Panc1 (cell line): Measurements from ENCODE around the gene CHRNA5. TPM values are rescaled to one million over a fixed set of nuclear protein-coding genes. Genes with fewer than 3 reads are reported as not detected.

Source experiments
- ATAC-seq: fragments of 200-7000 bp; cut with Tn5 transposase; 2 replicates; pipeline ENCODE4 v1.9.1; 2020; ENCODE audit warnings: mild to moderate bottlenecking, moderate library complexity
- BruUV-seq: library from RNA; stranded (reverse); fragments of 400-500 nt; replicated peaks from 2 replicates; lab custom pipeline; 2021; lab: Mats Ljungman, UMichigan
- CTCF ChIA-PET: fragments of 300-600 bp; sonication (Branson Sonifier 250); formaldehyde crosslinking; loops from one replicate; lab custom pipeline; 2022; ENCODE audit warnings: antibody characterized with exemption; lab: Charles Lee
- POLR2A ChIA-PET: fragments of 300-600 bp; sonication (Branson Sonifier 250); formaldehyde crosslinking; loops from one replicate; lab custom pipeline; 2022; ENCODE audit warnings: antibody characterized with exemption; lab: Charles Lee
- DNase-seq: peaks from one replicate; pipeline ENCODE4 v3.0.0-alpha.2; 2010; ENCODE audit warnings: low read depth, low spot score
- H3K27ac ChIP-seq: 2 replicates; pipeline ENCODE4 v1.5.1; 2011; ENCODE audit warnings: mild to moderate bottlenecking, low read length, inconsistent platforms
- H3K27me3 ChIP-seq: fragments of 200-500 bp; sonication (Bioruptor generic); 2 replicates; pipeline ENCODE4 v1.6.0; 2014; ENCODE audit warnings: low read length, inconsistent platforms; ENCODE audit not compliant: control insufficient read depth, insufficient read depth
- H3K36me3 ChIP-seq: fragments of 200-500 bp; sonication (Bioruptor generic); 2 replicates; pipeline ENCODE4 v1.5.1; 2014; ENCODE audit warnings: inconsistent platforms, mild to moderate bottlenecking, low read length, moderate library complexity; ENCODE audit not compliant: control insufficient read depth, insufficient read depth
- H3K4me1 ChIP-seq: 2 replicates; pipeline ENCODE4 v1.5.1; 2011; ENCODE audit warnings: inconsistent platforms, mild to moderate bottlenecking, low read length, moderate library complexity; ENCODE audit not compliant: control insufficient read depth, insufficient read depth
- H3K4me3 ChIP-seq, 2 experiments: 2 replicates each; pipeline ENCODE4 v1.5.1; 2011 to 2012; ENCODE audit warnings: low read depth in 2 of 2, low read length in 2 of 2, mild to moderate bottlenecking in 2 of 2, inconsistent platforms in 1 of 2, moderate library complexity in 1 of 2
- H3K9me3 ChIP-seq: fragments of 200-500 bp; sonication (Bioruptor generic); 2 replicates; pipeline ENCODE4 v1.5.1; 2014; ENCODE audit warnings: low read depth, mild to moderate bottlenecking, inconsistent platforms, low read length, moderate library complexity; ENCODE audit not compliant: control insufficient read depth, insufficient read depth
- POLR2AphosphoS5 ChIP-seq: IDR thresholded peaks from 2 replicates; pipeline ENCODE4 v1.6.1; 2012; ENCODE audit warnings: mild to moderate bottlenecking, low read depth, low read length, moderate library complexity
- SIN3A ChIP-seq: IDR thresholded peaks from 2 replicates; pipeline ENCODE4 v1.6.1; 2012; ENCODE audit warnings: low read depth, mild to moderate bottlenecking, low read length, moderate library complexity, borderline replicate concordance; ENCODE audit not compliant: insufficient read depth
- TCF7L2 ChIP-seq: IDR thresholded peaks from 2 replicates; pipeline ENCODE4 v1.6.1; 2011; ENCODE audit warnings: mild to moderate bottlenecking, low read depth, low read length, inconsistent platforms
- in situ Hi-C: cut with HindIII; loops from 2 replicates; pipeline ENCODE4 v1.10.0; 2016; ENCODE audit warnings: low sequenced_read_pairs, low pct_unique_long_range_greater_than_20kb
- intact Hi-C: fragments of 100-400 bp; cut with micrococcal nuclease; formaldehyde crosslinking; loops from one replicate; pipeline ENCODE4 v1.10.0; 2022; ENCODE audit not compliant: unreplicated experiment
- total RNA-seq: library from RNA; stranded (reverse); gene quantifications from one replicate; pipeline ENCODE4 v1.2.1, GENCODE V29; 2021; ENCODE audit not compliant: unreplicated experiment
- TF ChIP-seq, protein P1 (sequence below): fragments of 450-650 bp; IDR thresholded peaks from 2 replicates; pipeline ENCODE4 v1.5.1; 2017; ENCODE audit warnings: mild to moderate bottlenecking
- TF ChIP-seq, protein P2 (sequence below), 2 experiments: IDR thresholded peaks; 2 replicates each; pipeline ENCODE4 v1.6.1; 2011 to 2012; ENCODE audit warnings: low read depth in 2 of 2, control low read depth in 1 of 2, low read length in 1 of 2, mild to moderate bottlenecking in 1 of 2, moderate library complexity in 1 of 2; ENCODE audit not compliant: insufficient read depth in 1 of 2

Gene CHRNA5
- total RNA-seq, 1 experiment from 2014 or later: 52.4 TPM

DNA sequence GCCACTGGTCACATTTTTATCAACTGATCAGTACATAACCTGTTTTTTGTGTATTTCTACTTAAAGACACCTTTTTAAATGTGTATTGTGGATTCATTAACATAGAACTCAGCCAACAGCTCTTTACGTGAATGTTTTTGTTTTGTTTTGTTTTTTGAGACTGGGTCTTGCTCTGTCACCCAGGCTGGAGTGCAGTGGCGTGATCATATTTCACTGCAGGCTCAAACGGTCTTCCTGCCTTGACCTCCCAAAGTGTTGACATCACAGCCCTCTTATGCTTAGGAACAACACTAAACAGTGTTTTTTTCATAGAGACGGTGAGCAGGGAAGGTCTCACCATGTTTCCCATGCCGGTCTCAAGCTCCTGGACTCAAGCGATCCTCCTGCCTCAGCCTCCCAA lies 15.1 kb upstream of the CHRNA5 start:
- ChIA-PET POLR2A (interaction anchor here (1.1 to 1.5 kb wide), 2 partner anchors 9 to 15 kb away, joined by 3 read pairs; partner anchors contain the start of gene CHRNA5), CTCF (no interaction called here)
- ATAC-seq (no peak), DNase-seq (no peak)
- intact Hi-C loops: no loop called here
- in situ Hi-C loops: no loop called here
- Histone ChIP-seq H3K4me3 (no peak overlapping the region), H3K27ac (no peak overlapping the region), H3K27me3 (no peaks in the 10 kb centered on the region), H3K9me3 (no peaks in the 10 kb centered on the region), H3K4me1 (peaks cover 3% of the 10 kb centered on the region; the same call in 1 of the 2 replicates), H3K36me3 (peaks cover 34% of the 10 kb centered on the region)
- TF ChIP-seq, protein P1, sequence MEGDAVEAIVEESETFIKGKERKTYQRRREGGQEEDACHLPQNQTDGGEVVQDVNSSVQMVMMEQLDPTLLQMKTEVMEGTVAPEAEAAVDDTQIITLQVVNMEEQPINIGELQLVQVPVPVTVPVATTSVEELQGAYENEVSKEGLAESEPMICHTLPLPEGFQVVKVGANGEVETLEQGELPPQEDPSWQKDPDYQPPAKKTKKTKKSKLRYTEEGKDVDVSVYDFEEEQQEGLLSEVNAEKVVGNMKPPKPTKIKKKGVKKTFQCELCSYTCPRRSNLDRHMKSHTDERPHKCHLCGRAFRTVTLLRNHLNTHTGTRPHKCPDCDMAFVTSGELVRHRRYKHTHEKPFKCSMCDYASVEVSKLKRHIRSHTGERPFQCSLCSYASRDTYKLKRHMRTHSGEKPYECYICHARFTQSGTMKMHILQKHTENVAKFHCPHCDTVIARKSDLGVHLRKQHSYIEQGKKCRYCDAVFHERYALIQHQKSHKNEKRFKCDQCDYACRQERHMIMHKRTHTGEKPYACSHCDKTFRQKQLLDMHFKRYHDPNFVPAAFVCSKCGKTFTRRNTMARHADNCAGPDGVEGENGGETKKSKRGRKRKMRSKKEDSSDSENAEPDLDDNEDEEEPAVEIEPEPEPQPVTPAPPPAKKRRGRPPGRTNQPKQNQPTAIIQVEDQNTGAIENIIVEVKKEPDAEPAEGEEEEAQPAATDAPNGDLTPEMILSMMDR: no peak
- TF ChIP-seq TCF7L2: no peak
- TF ChIP-seq, protein P2, sequence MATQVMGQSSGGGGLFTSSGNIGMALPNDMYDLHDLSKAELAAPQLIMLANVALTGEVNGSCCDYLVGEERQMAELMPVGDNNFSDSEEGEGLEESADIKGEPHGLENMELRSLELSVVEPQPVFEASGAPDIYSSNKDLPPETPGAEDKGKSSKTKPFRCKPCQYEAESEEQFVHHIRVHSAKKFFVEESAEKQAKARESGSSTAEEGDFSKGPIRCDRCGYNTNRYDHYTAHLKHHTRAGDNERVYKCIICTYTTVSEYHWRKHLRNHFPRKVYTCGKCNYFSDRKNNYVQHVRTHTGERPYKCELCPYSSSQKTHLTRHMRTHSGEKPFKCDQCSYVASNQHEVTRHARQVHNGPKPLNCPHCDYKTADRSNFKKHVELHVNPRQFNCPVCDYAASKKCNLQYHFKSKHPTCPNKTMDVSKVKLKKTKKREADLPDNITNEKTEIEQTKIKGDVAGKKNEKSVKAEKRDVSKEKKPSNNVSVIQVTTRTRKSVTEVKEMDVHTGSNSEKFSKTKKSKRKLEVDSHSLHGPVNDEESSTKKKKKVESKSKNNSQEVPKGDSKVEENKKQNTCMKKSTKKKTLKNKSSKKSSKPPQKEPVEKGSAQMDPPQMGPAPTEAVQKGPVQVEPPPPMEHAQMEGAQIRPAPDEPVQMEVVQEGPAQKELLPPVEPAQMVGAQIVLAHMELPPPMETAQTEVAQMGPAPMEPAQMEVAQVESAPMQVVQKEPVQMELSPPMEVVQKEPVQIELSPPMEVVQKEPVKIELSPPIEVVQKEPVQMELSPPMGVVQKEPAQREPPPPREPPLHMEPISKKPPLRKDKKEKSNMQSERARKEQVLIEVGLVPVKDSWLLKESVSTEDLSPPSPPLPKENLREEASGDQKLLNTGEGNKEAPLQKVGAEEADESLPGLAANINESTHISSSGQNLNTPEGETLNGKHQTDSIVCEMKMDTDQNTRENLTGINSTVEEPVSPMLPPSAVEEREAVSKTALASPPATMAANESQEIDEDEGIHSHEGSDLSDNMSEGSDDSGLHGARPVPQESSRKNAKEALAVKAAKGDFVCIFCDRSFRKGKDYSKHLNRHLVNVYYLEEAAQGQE (IDR thresholded peaks at IDR 0.05; ENCODE audit: insufficient read depth in 1 of 2, low read depth in 2 of 2, low read length in 1 of 2): no peak
- no peak for TF ChIP-seq POLR2AphosphoS5
- no peak for TF ChIP-seq SIN3A
- BruUV-seq: no TSS peak

DNA sequence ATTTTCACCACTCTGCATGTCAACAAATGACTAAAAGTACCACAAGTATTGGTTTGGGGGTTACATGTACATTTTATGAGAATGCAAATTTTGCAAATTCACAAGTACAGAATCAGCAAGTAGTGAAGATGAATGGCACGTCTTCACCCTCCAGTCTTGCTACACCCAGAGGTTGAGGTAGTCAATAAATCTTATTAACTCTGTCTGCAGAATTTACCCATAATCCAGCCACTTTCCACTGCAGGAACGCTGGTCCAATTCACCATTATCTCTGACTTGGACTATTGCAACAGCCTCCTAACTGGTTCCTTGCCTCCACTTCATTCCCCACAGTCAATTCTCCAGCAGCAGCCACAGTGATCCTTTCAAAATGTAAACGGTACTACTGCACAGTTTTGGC lies 14.5 kb upstream of the CHRNA5 start:
- ATAC-seq: no peak
- no TSS peak for BruUV-seq
- Histone ChIP-seq H3K4me3 (no peak overlapping the region), H3K9me3 (no peaks in the 10 kb centered on the region), H3K27ac (no peak overlapping the region), H3K36me3 (peaks cover 27% of the 10 kb centered on the region), H3K27me3 (no peaks in the 10 kb centered on the region), H3K4me1 (peaks cover 3% of the 10 kb centered on the region; the same call in 1 of the 2 replicates)
- no peak for DNase-seq
- ChIA-PET POLR2A (interaction anchor here (1.5 kb wide), 1 partner anchor 14 kb away, joined by 3 read pairs; the partner anchor contains the start of gene CHRNA5), CTCF (no interaction called here)
- intact Hi-C loops: no loop called here
- in situ Hi-C loops: no loop called here
- TF ChIP-seq, protein P1: no peak
- TF ChIP-seq POLR2AphosphoS5 (0 out of 2 replicates have a peak, but pooled peaks have one; percentile 52), TCF7L2 (no peak)
